Stimulated activated CD4-positive, alpha-beta T cell treated with anti-CD3 and anti-CD28 coated beads, Interleukin-4, amount 100 ng/mL, for 24 hours (primary cell): ENCODE data around the gene CD207.
"Not testable (repeated sequence)": the region's sequence is repeated elsewhere in the genome, so short reads cannot be mapped to it uniquely, and the experiment has no call there.

Source experiments
- DNase-seq: peaks from one replicate; pipeline ENCODE4 v3.0.0-alpha.2; 2020

CD207 gene

GRCh38 chr2:70828914-70829824 is 6.4 kb downstream of the CD207 start:
- DNase-seq = no peak

GRCh38 chr2:70828115-70828514 is 7.5 kb downstream of the CD207 start:
- DNase-seq = no peak

- no peak for DNase-seq
Measured at GRCh38 chr2:70827388-70827787, 8.2 kb downstream of the CD207 start.

- DNase-seq = no peak
Measured at GRCh38 chr2:70826696-70827350, 8.8 kb downstream of the CD207 start.

- DNase-seq = no peak
Measured at GRCh38 chr2:70823249-70823648, 12.4 kb downstream of the CD207 start.

- no peak for DNase-seq
Measured at GRCh38 chr2:70822843-70823242, 12.8 kb downstream of the CD207 start.

GRCh38 chr2:70820499-70820898 is 15.1 kb downstream of the CD207 start, which contains the start of gene CLEC4F:
Gene CLEC4F (minus strand): TSS chr2:70820599. CDS start chr2:70820523, 76 bp downstream.
- DNase-seq = no peak

GRCh38 chr2:70817284-70817954 is 18.2 kb downstream of the CD207 start:
- DNase-seq = no peak

- DNase-seq = no peak
Measured at GRCh38 chr2:70816726-70817125, 18.9 kb downstream of the CD207 start.

- DNase-seq = no peak
Measured at GRCh38 chr2:70808983-70809958, 26.3 kb downstream of the CD207 start.

- no peak for DNase-seq
Measured at GRCh38 chr2:70807828-70808118, 27.8 kb downstream of the CD207 start.

GRCh38 chr2:70807102-70807827 is 28.4 kb downstream of the CD207 start:
- DNase-seq = no peak

- no peak for DNase-seq
Measured at GRCh38 chr2:70806620-70807019, 29.0 kb downstream of the CD207 start.

- no peak for DNase-seq
Measured at GRCh38 chr2:70806013-70806412, 29.6 kb downstream of the CD207 start.

- no peak for DNase-seq
Measured at GRCh38 chr2:70801607-70802263, 33.9 kb downstream of the CD207 start.

- no peak for DNase-seq
Measured at GRCh38 chr2:70799706-70800105, 35.9 kb downstream of the CD207 start.

GRCh38 chr2:70797996-70798395 is 37.6 kb downstream of the CD207 start:
- not testable (repeated sequence) for DNase-seq

GRCh38 chr2:70797506-70797905 is 38.1 kb downstream of the CD207 start:
- DNase-seq = no peak

GRCh38 chr2:70796262-70796661 is 39.4 kb downstream of the CD207 start:
- no peak for DNase-seq

- no peak for DNase-seq
Measured at GRCh38 chr2:70795164-70795995, 40.2 kb downstream of the CD207 start.
